Type B pancreatic cell (in vitro differentiated cells): ENCODE measurements around the gene TRAPPC6A. TPM values are rescaled to one million over a fixed set of nuclear protein-coding genes. Genes with fewer than 3 reads are reported as not detected.
A peak's percentile ranks its signal among the peaks of the same experiment; 100 is the strongest.

Source experiments
- DNase-seq: peaks from one replicate; pipeline ENCODE4 v3.0.0; 2021; ENCODE audit warnings: mixed read lengths; ENCODE audit not compliant: unreplicated experiment; ENCODE audit errors: extremely low spot score
- H3K27ac Mint-ChIP-seq: 2 replicates; pipeline ENCODE4 v1.8.0; 2021; ENCODE audit warnings: mild to moderate bottlenecking, mixed read lengths
- H3K27me3 Mint-ChIP-seq: 2 replicates; pipeline ENCODE4 v1.8.0; 2021; ENCODE audit warnings: mixed read lengths
- H3K36me3 Mint-ChIP-seq: 2 replicates; pipeline ENCODE4 v1.8.0; 2021; ENCODE audit warnings: mixed read lengths
- H3K4me1 Mint-ChIP-seq: one replicate; pipeline ENCODE4 v1.8.0; 2021; ENCODE audit warnings: mixed read lengths; ENCODE audit not compliant: unreplicated experiment
- H3K4me3 Mint-ChIP-seq: 2 replicates; pipeline ENCODE4 v1.8.0; 2021; ENCODE audit warnings: mild to moderate bottlenecking, mixed read lengths
- H3K9me3 Mint-ChIP-seq: 2 replicates; pipeline ENCODE4 v1.8.0; 2021; ENCODE audit warnings: mixed read lengths
- total RNA-seq: library from RNA; stranded (reverse); gene quantifications from 2 replicates; pipeline ENCODE4 v1.2.1, GENCODE V29; 2021; ENCODE audit warnings: low replicate concordance
- TF ChIP-seq, protein P1 (sequence below): fragments of 200-600 bp; sonication (generic); conservative IDR thresholded peaks from 2 replicates; pipeline ENCODE4 v1.5.0; 2021; ENCODE audit warnings: antibody characterized with exemption, mild to moderate bottlenecking

Gene TRAPPC6A
- total RNA-seq, 1 donor from 2014 or later: 36.7 TPM

DNA sequence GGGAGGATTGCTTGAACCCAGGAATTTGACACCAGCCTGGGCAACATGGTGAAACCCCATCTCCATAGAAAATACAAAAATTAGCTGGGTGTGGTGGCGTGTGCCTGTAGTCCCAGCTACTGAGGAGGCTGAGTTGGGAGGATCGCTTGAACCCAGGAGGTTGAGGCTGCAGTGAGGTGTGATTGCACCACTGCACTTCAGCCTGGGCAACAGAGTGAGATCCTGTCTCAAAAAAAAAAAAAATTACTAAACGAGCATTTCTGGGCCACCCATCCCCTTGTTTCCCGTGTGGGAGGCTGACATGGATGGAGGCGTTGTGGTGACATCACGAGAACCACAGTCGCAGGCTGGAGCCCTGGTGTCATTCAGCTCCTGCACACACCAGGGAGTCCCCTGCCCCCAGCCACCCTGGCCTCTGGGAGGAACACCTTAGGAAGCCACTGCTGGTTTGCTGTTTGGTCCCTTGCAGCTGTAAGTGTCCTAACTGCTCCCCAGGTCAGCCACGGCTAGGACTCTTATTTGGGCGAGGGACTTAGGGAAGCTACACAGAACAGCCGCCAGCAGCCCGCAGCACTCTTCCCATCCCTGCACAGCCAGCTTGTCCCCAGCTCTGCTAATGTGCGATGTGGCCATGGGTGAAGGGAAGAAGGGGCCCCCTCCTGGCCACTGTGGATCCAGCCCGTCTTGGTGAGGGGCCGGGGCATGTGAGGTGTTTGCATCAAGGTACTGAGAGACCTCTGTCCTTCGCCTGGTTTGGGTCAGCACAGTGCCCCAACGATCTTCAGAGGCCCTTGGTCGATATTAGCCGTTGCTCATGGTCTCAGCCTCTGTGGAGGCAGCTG lies 30.0 kb downstream of the TRAPPC6A start:
- H3K4me3 Mint-ChIP-seq: no peak overlapping the region
- TF ChIP-seq, protein P1, sequence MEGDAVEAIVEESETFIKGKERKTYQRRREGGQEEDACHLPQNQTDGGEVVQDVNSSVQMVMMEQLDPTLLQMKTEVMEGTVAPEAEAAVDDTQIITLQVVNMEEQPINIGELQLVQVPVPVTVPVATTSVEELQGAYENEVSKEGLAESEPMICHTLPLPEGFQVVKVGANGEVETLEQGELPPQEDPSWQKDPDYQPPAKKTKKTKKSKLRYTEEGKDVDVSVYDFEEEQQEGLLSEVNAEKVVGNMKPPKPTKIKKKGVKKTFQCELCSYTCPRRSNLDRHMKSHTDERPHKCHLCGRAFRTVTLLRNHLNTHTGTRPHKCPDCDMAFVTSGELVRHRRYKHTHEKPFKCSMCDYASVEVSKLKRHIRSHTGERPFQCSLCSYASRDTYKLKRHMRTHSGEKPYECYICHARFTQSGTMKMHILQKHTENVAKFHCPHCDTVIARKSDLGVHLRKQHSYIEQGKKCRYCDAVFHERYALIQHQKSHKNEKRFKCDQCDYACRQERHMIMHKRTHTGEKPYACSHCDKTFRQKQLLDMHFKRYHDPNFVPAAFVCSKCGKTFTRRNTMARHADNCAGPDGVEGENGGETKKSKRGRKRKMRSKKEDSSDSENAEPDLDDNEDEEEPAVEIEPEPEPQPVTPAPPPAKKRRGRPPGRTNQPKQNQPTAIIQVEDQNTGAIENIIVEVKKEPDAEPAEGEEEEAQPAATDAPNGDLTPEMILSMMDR: peak; percentile 21
- no peak for DNase-seq
- H3K9me3 Mint-ChIP-seq: no peaks in the 10 kb centered on the region
- H3K27me3 Mint-ChIP-seq: peaks cover 11% of the 10 kb centered on the region
- H3K27ac Mint-ChIP-seq: no peak overlapping the region
- H3K36me3 Mint-ChIP-seq: peaks cover under 1% of the 10 kb centered on the region
- no peaks in the 10 kb centered on the region for H3K4me1 Mint-ChIP-seq

DNA sequence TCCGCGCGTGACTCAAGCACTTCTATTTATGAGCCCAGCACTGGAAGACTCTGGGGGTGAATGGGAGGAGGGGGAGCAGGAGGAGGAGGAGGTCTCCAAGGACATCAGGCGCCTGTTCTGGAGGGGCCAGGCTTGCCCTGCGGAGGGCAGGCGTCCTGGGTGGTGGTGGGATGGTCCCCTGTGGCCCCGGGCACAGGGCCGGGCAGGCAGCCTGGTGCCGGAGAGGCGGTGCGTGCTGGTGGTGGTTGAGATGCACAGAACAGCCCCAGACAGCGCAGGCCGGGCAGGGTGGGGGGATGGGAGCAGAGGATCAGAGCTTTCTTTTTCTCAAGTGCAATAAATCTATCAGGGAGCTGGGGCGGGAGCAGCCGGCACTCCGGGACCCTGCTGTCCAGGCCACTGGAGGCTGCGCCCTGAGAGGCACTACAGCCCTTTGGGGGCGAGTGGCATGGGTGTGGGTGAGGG lies 31.3 kb downstream of the TRAPPC6A start:
- DNase-seq: no peak
- TF ChIP-seq, protein P1: no peak
- H3K9me3 Mint-ChIP-seq: no peaks in the 10 kb centered on the region
- H3K36me3 Mint-ChIP-seq: peaks cover 4% of the 10 kb centered on the region
- H3K4me3 Mint-ChIP-seq: no peak overlapping the region
- no peak overlapping the region for H3K27ac Mint-ChIP-seq
- H3K27me3 Mint-ChIP-seq: peaks cover 5% of the 10 kb centered on the region
- H3K4me1 Mint-ChIP-seq: no peaks in the 10 kb centered on the region

DNA sequence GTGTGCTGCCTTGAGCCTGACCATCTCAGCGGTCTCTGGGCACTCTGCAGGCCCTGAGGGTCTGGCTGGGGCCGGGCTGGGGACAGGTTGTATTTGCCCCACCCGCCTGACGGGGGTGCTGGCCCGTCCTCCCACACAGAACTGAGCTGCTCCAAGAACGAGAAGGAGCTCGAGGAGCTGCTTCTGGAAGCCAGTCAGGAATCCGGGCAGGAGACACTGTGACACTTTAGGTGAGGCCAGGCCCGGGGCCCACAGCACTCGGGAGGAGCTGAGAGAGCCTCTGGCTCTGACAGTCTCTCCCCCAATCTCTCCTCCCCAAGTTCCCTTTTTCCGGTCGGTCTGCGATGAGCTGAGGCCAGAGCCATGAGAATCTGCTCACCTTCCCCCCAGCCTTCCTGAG lies 31.8 kb downstream of the TRAPPC6A start:
- Mint-ChIP-seq H3K27ac (no peak overlapping the region), H3K27me3 (no peaks in the 10 kb centered on the region)
- TF ChIP-seq, protein P1: no peak

DNA sequence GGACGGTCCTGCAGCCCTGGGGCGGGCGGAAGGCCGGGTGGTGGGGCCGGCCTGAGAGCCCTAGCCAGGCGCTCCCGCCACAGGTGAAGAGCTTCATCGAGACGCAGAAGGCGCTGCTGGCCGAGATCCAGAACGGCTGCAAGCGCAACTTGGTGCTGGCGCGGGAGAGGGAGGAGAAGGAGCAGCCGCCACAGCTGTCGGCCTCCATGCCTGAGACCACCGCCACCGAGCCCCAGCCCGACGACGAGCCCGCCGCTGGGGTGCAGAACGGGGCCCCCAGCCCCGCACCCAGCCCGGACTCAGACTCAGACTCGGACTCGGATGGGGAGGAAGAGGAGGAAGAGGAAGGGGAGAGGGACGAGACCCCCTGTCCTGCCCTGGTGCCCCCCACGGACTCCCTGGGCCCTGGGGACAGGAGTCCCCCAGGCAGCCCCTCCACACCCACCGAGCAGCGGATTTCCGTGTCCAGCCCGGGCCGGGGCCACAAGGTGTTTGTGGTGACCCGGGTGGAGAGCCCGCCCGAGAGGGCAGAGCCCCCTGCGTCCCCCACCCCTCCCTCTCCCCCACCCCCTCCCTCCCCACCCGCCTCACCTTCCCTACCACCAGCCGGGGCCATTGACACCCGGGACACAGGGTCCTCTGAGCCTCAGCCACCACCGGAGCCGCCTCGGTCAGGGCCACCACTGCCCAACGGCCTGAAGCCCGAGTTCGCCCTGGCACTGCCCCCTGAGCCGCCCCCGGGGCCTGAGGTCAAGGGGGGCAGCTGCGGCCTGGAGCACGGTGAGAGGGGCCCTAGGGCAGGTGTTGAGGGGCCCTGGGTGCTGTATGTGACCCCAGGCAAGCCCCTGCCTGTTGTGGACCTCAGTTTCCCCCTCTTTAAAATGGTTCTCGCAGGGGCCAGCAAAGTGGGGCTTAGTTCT lies 32.5 kb downstream of the TRAPPC6A start:
- Mint-ChIP-seq H3K27ac (no peak overlapping the region), H3K4me1 (no peaks in the 10 kb centered on the region), H3K36me3 (peaks cover 4% of the 10 kb centered on the region), H3K4me3 (no peak overlapping the region), H3K27me3 (no peaks in the 10 kb centered on the region), H3K9me3 (no peaks in the 10 kb centered on the region)
- TF ChIP-seq, protein P1: no peak
- no peak for DNase-seq

More for the DNA sequence above, 31.8 kb downstream of the TRAPPC6A start:
- no peaks in the 10 kb centered on the region for H3K9me3 Mint-ChIP-seq
- H3K4me3 Mint-ChIP-seq: no peak overlapping the region
- DNase-seq: no peak
- peaks cover 4% of the 10 kb centered on the region for H3K36me3 Mint-ChIP-seq
- no peaks in the 10 kb centered on the region for H3K4me1 Mint-ChIP-seq

DNA sequence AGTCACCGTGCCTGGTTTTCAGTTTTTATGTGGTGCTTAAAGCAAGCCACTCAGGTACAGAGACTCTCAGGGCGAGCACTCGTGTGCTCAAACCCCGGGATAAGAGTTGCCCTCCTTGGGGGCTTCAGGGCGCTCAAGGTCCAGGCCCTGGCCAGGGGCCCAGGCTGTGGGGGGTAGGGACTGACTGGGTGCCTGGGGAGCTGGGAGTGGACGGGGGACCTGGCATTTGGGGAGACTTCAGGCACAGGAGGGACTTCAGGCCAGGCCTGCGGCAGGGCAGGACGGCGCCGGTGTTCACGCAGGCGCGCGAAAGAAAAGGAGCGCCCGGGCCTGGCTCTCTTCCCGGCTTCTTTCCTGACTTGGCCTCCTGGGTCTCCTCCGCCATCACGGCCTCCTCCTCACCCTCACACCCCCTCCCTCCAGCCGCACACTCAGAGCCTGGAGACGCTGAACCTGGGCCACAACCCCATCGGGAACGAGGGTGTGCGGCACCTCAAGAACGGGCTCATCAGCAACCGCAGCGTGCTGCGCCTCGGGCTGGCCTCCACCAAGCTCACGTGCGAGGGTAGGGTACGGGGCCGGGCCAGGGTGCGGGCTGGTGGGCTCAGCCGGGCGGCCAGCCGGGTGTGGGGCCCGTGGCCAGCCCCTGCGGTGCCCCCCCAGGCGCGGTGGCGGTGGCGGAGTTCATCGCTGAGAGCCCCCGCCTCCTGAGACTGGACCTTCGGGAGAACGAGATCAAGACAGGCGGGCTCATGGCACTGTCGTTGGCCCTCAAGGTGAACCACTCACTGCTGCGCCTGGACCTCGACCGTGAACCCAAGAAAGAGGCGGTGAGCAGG lies 33.4 kb downstream of the TRAPPC6A start:
- peaks cover 4% of the 10 kb centered on the region for H3K36me3 Mint-ChIP-seq
- no peak for DNase-seq
- H3K4me1 Mint-ChIP-seq: no peaks in the 10 kb centered on the region
- H3K27me3 Mint-ChIP-seq: no peaks in the 10 kb centered on the region
- TF ChIP-seq, protein P1: no peak
- no peaks in the 10 kb centered on the region for H3K9me3 Mint-ChIP-seq
- H3K4me3 Mint-ChIP-seq: no peak overlapping the region
- H3K27ac Mint-ChIP-seq: no peak overlapping the region
